Vagina (tissue), 2 donors: ENCODE results near the gene ISOC1.

Experiments
- CTCF ChIP-seq, 3 experiments: fragments of 450-650 bp in 2 of 3; fragments of 200-600 bp in 1 of 3; sonication (generic) in 1 of 3; IDR thresholded peaks; one replicate each; pipeline ENCODE4 v1.5.1; 2017 to 2019; ENCODE audit warnings: antibody characterized with exemption in 3 of 3, mild to moderate bottlenecking in 2 of 3, moderate library complexity in 2 of 3
- POLR2AphosphoS5 ChIP-seq, 2 donors: sonication (generic); formaldehyde crosslinking; IDR thresholded peaks; one replicate each; pipeline ENCODE4 v1.9.0; 2017; ENCODE audit warnings: antibody characterized with exemption in 2 of 2, mild to moderate bottlenecking in 2 of 2, low read depth in 1 of 2; ENCODE audit not compliant: insufficient read depth in 1 of 2

- TF ChIP-seq CTCF (IDR thresholded peaks at IDR 0.05) (no peak), POLR2AphosphoS5 (IDR thresholded peaks at IDR 0.05; ENCODE audit: insufficient read depth in 1 of 2, low read depth in 1 of 2) (no peak)
These were observed 41.1 kb downstream of the ISOC1 start for GRCh38 chr5:129135633-129136032.
